Activated CD4-positive, alpha-beta T cell treated with anti-CD3 and anti-CD28 coated beads for 36 hours (primary cell): Measurements from ENCODE around the gene POLR3K. TPM values are rescaled to one million over a fixed set of nuclear protein-coding genes. Genes with fewer than 3 reads are reported as not detected.
A peak's percentile ranks its signal among the peaks of the same experiment; 100 is the strongest.

Experiments
- ATAC-seq: fragments of 200-7000 bp; cut with Tn5 transposase; one replicate; pipeline ENCODE4 v1.10.0; 2021; ENCODE audit warnings: mild to moderate bottlenecking, moderate library complexity
- CTCF ChIA-PET: fragments of 350-600 bp; sonication (Branson Sonifier 250); formaldehyde crosslinking; loops from one replicate; lab custom pipeline; 2021; ENCODE audit warnings: antibody characterized with exemption; lab: Charles Lee
- POLR2A ChIA-PET: fragments of 350-600 bp; sonication (Branson Sonifier 250); formaldehyde crosslinking; loops from one replicate; lab custom pipeline; 2021; ENCODE audit warnings: antibody characterized with exemption, inconsistent platforms; lab: Charles Lee
- DNase-seq: peaks from one replicate; pipeline ENCODE4 v3.0.0-alpha.2; 2020
- H3K27ac Mint-ChIP-seq: one replicate; pipeline ENCODE4 v1.8.0; 2021; ENCODE audit warnings: mixed read lengths
- H3K27me3 Mint-ChIP-seq: one replicate; pipeline ENCODE4 v1.8.0; 2021; ENCODE audit warnings: mixed read lengths
- H3K36me3 Mint-ChIP-seq: one replicate; pipeline ENCODE4 v1.8.0; 2021; ENCODE audit warnings: low read depth, mixed read lengths
- H3K4me1 Mint-ChIP-seq: one replicate; pipeline ENCODE4 v1.8.0; 2021; ENCODE audit warnings: mixed read lengths
- H3K4me3 Mint-ChIP-seq: one replicate; pipeline ENCODE4 v1.8.0; 2021; ENCODE audit warnings: mild to moderate bottlenecking, moderate library complexity, mixed read lengths
- H3K9me3 Mint-ChIP-seq: one replicate; pipeline ENCODE4 v1.8.0; 2021; ENCODE audit warnings: low read depth, mixed read lengths
- intact Hi-C, 2 experiments: fragments of 100-400 bp; cut with DNase I in 1 of 2; cut with micrococcal nuclease in 1 of 2; formaldehyde crosslinking; loops; one replicate each; pipeline versions ENCODE4 v1.14.2 to v1.15.1; 2022 to 2024; cut with DNase I, micrococcal nuclease
- total RNA-seq, 2 experiments: library from RNA; stranded (reverse); gene quantifications; one replicate each; pipeline ENCODE4 v1.2.3, GENCODE V29; 2021

POLR3K gene
- total RNA-seq, 2 experiments from 2014 or later: 31.9 to 46.8 TPM

DNA sequence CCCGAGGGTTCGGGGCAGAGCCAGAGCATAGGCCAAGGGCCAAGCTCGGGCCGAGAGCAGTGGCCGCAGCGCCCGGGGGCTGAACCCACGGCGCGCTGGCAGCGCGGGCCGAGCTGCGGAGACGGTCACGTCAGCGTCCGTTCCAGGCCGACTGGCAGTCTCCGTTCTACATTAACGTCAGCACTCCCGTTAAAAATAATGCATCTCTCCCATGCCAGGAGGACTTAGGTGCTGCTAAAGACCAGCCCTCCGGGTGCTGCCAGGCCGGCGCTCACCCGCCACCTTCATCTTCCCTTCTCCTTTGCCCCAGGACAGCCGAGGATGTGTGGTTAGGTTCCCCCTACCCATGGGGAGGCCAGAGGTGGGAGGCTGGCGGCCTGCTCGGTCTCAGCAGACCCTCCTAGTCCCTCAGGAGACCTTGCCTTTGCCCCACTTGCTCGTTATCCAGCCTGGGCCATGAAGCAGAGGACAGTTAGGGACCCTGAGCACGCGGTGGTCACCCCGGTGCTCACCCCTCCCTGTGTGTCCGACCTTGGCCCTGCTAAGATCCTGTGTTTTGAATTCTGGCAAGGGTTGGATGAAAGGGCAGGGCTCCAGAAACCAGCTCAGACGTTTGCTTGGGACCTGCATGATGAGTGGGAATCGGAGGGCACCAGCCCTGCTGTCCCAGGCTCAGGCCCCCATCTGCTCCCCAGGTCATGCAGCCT, 25.2 kb upstream of the POLR3K start:
- Mint-ChIP-seq H3K4me3 (peak overlapping the region; percentile 87), H3K27me3 (peaks cover 3% of the 10 kb centered on the region), H3K36me3 (peaks cover 6% of the 10 kb centered on the region), H3K27ac (peak overlapping the region; percentile 83), H3K9me3 (no peaks in the 10 kb centered on the region), H3K4me1 (peaks cover 35% of the 10 kb centered on the region)
- ChIA-PET CTCF (interaction anchor here (1.6 to 6.8 kb wide), 3 partner anchors 13 to 18 kb away, joined by 3 to 36 read pairs (median 6); no protein-coding TSS in a partner anchor), POLR2A (interaction anchor here (1.5 kb wide), 1 partner anchor 13 kb away, joined by 6 read pairs; no protein-coding TSS in a partner anchor)
- ATAC-seq (peak; percentile 11), DNase-seq (peak; percentile 39)
- intact Hi-C loops: loop anchor here in 1 of 2 experiments (1.0 kb wide), 2 partner anchors 25 to 60 kb away; partner anchors contain the start of genes NPRL3, POLR3K and SNRNP25

DNA sequence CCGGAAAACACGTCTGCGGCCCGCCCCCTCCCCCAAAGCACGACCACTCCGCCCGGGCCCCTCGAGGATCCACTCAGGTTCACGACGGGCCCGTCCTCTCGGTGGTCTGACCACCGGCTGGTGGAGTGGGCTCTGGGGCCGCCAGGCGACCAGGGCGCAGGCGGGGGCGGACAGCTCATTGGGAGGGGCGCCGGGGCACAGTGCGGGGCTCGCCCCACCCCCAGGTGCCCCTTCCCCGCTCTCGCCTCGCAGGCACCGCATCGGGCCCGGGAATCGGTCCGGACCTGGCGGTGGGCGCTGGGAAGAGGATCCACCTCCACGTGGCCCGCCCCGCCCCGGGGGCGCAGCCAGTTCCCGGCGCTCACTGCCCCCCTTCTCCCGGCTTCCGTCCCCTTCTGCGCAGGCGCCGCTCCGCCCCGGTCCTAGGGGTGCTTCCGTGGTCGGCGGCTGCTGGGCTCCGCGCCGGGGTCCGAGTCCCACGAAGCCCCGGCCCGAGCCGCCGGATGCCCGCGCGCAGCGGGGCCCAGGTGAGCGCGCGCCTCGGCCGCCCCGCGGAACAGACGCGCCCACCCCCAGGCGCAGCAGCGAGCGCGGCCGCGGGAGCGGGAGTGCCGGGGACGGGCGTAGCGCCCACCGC, 24.5 kb upstream of the POLR3K start, which contains the start of gene MPG:
TSS of gene MPG (plus strand) at position 419 of the 637 bp plus-strand sequence. CDS start at position 504, 85 bp downstream.
- peak; percentile 91 for DNase-seq
- Mint-ChIP-seq H3K27ac (peak within 1 kb of the TSS; percentile 83), H3K27me3 (peaks cover 10% of the 10 kb centered on the region), H3K4me1 (peaks cover 30% of the 10 kb centered on the region), H3K36me3 (peaks cover 4% of the 10 kb centered on the region), H3K4me3 (peak within 1 kb of the TSS; percentile 87), H3K9me3 (no peaks in the 10 kb centered on the region)
- peak; percentile 87 for ATAC-seq
- intact Hi-C loops: loop anchor here in 1 of 2 experiments (1.0 kb wide), 2 partner anchors 25 to 60 kb away; partner anchors contain the start of genes NPRL3, POLR3K and SNRNP25
- ChIA-PET POLR2A (interaction anchor here (1.1 to 1.5 kb wide), 2 partner anchors 12 to 25 kb away, joined by 4 to 6 read pairs; partner anchors contain the start of gene POLR3K), CTCF (interaction anchor here (1.6 to 6.8 kb wide), 4 partner anchors 9 to 19 kb away, joined by 3 to 36 read pairs (median 17); no protein-coding TSS in a partner anchor)

DNA sequence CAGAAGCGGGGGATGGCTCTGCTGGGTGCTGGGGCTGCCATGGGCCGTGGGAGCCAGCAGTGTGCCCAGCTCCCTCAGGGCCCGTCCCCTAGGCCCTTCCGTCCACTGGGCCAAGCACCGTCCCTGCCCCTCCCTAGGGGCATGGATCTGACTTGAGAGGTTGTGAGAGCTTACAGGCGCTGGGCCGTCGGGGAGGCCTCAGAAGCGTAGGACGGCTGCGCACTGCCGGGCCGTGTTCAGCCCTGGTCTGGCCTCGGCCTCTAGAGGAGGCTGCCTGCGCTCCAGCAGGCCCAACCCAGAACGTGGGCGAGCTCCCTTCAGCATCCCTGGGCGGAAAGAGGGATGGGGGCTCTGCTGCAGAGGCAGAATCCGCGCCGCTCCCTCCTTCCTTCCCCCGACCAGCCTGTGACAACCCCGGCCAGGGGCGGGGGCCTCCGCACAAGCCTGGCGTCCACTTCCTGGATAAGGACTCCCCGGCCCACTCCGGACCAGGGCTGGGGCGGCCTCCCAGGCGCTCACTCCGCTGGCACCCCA, 23.9 kb upstream of the POLR3K start:
- CTCF ChIA-PET: interaction anchor here (1.6 to 6.8 kb wide), 4 partner anchors 8 to 20 kb away, joined by 3 to 36 read pairs (median 17); no protein-coding TSS in a partner anchor
- POLR2A ChIA-PET: interaction anchor here (0.7 to 1.5 kb wide), 3 partner anchors 11 to 24 kb away, joined by 3 to 6 read pairs (median 4); partner anchors contain the start of gene POLR3K
- Mint-ChIP-seq H3K27ac (peak overlapping the region; percentile 42), H3K27me3 (peaks cover 12% of the 10 kb centered on the region), H3K9me3 (no peaks in the 10 kb centered on the region), H3K36me3 (peaks cover 4% of the 10 kb centered on the region), H3K4me3 (peak overlapping the region; percentile 87), H3K4me1 (peaks cover 29% of the 10 kb centered on the region)
- peak; percentile 69 for DNase-seq
- ATAC-seq: peak; percentile 33
- intact Hi-C loops: no loop called here

DNA sequence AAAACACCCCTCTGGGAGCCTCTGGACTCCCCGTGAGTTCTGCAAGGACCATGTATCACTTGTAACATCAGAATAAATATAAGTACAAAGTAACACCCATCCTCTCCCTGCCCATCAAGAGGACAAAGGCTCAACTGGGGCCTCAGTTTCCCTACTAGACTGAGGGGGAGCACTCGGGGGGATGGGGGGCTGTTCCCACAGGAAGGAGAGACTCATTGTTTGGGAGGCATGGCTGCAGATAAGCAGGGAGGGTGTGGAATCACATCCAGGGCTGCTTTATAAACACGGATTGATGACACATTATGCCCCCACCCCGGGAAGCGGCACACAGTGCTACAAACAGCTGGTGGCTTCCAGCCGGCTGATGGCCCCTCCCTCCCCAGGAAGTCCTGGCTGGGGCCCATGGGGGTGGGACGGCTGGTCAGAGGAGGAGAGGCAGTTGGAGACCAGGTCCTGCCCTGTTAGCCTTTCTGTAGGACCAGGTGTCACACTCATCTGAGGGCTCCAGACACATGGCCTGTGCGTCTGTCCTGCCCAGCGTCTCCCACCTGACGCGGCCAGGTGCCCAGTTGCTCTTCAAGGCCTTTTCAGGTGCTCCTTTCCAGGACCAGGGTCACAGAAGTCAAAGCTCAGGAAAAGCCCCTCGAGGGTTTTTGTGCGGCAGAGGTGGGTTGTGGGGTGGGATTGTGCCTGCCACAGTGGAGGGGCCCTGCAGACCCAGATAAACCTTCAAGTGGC, 23.3 kb upstream of the POLR3K start:
- Mint-ChIP-seq H3K27me3 (peaks cover 13% of the 10 kb centered on the region), H3K4me3 (peak overlapping the region; percentile 87), H3K36me3 (peaks cover 4% of the 10 kb centered on the region), H3K27ac (no peak overlapping the region), H3K4me1 (peaks cover 29% of the 10 kb centered on the region), H3K9me3 (no peaks in the 10 kb centered on the region)
- ATAC-seq (no peak), DNase-seq (peak; percentile 51)
- ChIA-PET CTCF (interaction anchor here (1.6 to 6.8 kb wide), 4 partner anchors 8 to 20 kb away, joined by 3 to 36 read pairs (median 17); no protein-coding TSS in a partner anchor), POLR2A (interaction anchor here (0.7 to 1.5 kb wide), 3 partner anchors 11 to 24 kb away, joined by 3 to 6 read pairs (median 4); partner anchors contain the start of gene POLR3K)
- intact Hi-C loops: no loop called here

DNA sequence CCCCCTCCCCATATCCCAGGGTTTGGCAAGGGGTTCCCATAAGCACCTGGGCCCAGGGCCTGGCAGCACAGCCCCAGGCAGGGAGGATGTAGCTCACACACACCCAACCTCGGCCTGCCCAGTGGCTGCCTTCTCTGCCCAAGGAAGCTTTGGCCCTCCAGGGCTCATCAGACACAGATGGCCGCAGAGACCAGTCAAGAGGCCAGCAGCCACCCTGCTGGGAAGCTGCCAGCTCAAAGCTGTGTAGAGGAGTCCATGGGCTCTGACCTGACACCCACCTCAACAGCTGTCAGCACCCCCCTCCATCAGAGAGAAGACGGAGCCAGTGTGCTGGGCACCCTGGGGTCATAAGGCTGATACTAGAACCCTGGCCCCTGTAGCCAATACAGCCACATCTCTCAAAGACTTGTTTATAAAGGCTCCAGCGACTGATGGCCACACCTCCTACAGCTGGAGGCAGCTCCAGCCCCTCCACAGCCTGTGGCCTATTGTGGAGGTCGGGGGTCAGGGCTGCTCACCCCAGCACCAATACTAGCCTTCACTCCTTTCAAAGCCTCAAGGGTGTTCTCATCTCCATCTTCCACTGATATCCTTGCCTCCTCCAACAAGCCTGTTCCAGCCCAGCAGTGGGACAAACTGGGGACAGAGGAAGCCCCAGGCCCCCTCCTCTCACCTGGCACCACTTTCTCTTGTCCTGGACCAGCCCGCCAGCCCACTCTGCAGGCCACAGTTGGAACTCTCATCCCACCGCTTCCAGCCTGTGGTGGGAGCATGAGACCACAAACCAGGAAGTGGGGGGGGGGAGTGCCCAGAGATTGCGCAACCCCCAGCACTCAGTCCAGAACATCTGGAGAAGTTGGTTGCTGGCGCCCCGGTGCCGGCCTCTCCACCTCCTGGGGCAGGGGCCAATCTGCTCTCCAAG, 22.4 kb upstream of the POLR3K start:
- Mint-ChIP-seq H3K27ac (no peak overlapping the region), H3K27me3 (peaks cover 18% of the 10 kb centered on the region), H3K9me3 (no peaks in the 10 kb centered on the region), H3K36me3 (peaks cover 4% of the 10 kb centered on the region), H3K4me3 (peak overlapping the region; percentile 87), H3K4me1 (peaks cover 29% of the 10 kb centered on the region)
- POLR2A ChIA-PET: no interaction called here
- peak; percentile 28 for DNase-seq
- intact Hi-C loops: no loop called here
- CTCF ChIA-PET: interaction anchor here (0.7 to 6.8 kb wide), 6 partner anchors 7 to 112 kb away, joined by 4 to 36 read pairs (median 6); no protein-coding TSS in a partner anchor
- ATAC-seq: no peak

DNA sequence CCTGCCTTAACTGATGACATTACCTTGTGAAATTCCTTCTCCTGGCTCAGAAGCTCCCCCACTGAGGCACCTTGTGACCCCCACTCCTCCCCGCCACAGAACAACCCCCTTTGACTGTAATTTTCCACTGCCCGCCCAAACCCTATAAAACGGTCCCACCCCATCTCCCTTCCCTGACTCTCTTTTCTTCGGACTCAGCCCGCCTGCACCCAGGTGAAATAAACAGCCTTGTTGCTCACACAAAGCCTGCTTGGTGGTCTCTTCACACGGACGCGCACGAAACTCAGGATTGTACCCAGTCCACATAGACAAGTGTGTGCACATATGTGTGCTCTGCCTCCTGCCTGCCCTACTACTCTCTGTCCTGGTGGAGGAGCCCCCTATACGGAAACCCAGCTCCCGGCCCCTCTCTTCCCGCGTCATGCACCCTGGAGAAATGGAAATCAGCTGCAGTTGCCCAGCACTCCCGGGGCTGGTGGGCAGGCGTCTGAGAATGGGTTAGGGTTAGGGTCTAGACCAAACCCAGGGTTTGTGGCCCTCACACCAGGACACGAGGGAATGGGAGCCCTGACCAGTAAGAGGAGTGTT, 21.4 kb upstream of the POLR3K start:
- DNase-seq: no peak
- intact Hi-C loops: no loop called here
- no peaks in the 10 kb centered on the region for H3K9me3 Mint-ChIP-seq
- CTCF ChIA-PET: interaction anchor here (0.7 to 6.8 kb wide), 5 partner anchors 9 to 113 kb away, joined by 4 to 36 read pairs (median 7); no protein-coding TSS in a partner anchor
- H3K27ac Mint-ChIP-seq: no peak overlapping the region
- peaks cover 28% of the 10 kb centered on the region for H3K4me1 Mint-ChIP-seq
- H3K36me3 Mint-ChIP-seq: peaks cover 3% of the 10 kb centered on the region
- peaks cover 21% of the 10 kb centered on the region for H3K27me3 Mint-ChIP-seq
- no peak overlapping the region for H3K4me3 Mint-ChIP-seq
- ATAC-seq: no peak
- POLR2A ChIA-PET: no interaction called here

DNA sequence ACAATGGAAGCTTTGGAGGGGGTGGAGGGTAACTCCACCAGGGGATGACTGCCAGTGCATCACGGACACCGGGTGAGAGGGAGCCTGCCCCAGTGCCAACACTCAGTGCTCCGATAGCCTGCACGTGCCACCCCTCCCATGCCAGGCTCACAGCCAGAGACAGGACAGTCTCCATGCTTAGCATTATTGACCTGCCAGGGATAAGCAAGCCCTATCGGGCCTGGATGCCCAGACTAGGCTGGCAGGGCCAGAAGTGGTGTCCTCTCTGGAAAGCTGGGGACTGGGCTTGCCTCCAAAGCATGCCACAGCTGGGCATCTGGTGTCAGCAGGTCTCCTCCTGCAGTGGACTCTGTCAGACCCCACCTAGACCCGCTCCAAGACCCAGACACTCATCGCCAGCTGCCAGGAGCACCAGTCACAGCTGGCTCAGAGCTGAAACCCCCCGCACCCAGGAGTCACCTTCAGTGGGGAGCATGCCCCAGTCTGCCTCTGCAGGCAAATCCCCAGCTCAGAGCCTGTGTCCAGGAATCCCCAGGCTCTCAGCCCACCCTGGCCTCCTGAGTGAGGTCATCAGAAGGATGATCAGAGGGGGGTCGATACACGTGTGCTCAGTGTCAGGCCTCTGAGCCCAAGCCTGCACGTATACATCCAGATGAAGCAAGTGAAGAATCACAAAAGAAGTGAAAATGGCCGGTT, 20.8 kb upstream of the POLR3K start:
- Mint-ChIP-seq H3K36me3 (peaks cover 3% of the 10 kb centered on the region), H3K9me3 (no peaks in the 10 kb centered on the region), H3K27me3 (peaks cover 27% of the 10 kb centered on the region), H3K27ac (no peak overlapping the region), H3K4me3 (no peak overlapping the region), H3K4me1 (peaks cover 24% of the 10 kb centered on the region)
- no peak for DNase-seq
- ATAC-seq: no peak
- intact Hi-C loops: no loop called here
- ChIA-PET CTCF (interaction anchor here (3.3 to 6.8 kb wide), 2 partner anchors 8 to 23 kb away, joined by 28 to 36 read pairs; no protein-coding TSS in a partner anchor), POLR2A (no interaction called here)

DNA sequence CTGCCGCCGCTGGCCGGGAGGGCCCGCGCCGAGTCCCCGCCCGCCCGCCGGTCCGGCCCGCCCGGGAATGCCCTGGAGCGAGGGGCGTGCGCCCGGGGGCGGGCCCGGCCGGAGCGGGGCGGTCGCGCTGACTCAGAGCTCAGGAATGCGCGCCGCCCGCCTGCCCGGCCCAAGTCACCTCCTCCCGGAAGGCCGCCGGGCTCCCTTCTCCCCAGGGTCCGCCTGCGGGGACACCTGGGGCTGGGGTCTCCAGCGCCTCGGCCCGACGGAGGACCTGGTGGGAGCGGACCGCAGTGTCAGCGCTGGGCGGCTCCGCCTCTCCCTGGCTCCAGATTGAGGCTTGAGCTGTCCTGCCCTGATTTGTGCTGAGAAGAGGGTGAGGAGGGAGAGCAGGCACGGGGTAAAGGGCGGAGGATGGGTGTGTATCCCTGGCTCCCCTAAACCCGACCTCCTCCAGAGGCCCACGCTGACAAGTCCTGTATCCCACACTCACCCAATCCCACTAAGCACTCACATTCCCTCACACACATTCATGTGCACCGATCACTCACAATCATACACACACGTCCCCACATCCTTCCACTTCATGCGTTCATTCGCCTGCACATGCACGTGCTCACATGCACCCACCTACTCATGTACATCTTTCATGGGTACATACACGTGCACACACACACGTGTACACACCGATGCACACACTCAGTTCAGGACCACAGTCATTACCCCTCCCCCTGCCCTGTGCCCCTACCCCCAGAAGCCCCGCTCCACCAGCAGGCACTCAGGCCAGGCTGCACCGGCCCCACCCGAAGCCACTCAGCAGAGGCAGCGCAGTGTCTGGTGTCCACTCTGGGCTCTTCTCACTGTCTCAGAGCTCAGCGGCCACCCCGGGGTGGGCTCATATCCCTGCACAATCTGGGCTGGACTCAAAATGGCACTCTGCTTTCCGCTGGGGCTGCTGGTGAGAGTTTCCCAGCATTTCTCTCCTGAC, 19.4 kb upstream of the POLR3K start, which contains the start of gene RHBDF1:
TSS of gene RHBDF1 (minus strand) at position 71 of the 988 bp plus-strand sequence. CDS start 7,616 bp downstream, outside the sequence.
- POLR2A ChIA-PET: interaction anchor here (0.6 kb wide), 1 partner anchor 21 kb away, joined by 3 read pairs; no protein-coding TSS in a partner anchor

More for the DNA sequence above, 19.4 kb upstream of the POLR3K start, which contains the start of gene RHBDF1:
- peak; percentile 44 for DNase-seq
- peaks cover 27% of the 10 kb centered on the region for H3K27me3 Mint-ChIP-seq
- no peak within 1 kb of the TSS for H3K27ac Mint-ChIP-seq
- peak within 1 kb of the TSS; percentile 41 for H3K4me3 Mint-ChIP-seq
- no peaks in the 10 kb centered on the region for H3K9me3 Mint-ChIP-seq
- CTCF ChIA-PET: interaction anchor here (0.5 to 11.4 kb wide), 2 partner anchors 21 to 1756 kb away, joined by 3 to 214 read pairs; no protein-coding TSS in a partner anchor
- intact Hi-C loops: no loop called here
- ATAC-seq: peak; percentile 47
- H3K36me3 Mint-ChIP-seq: no peaks in the 10 kb centered on the region
- H3K4me1 Mint-ChIP-seq: peaks cover 19% of the 10 kb centered on the region
